ENCODE results near the gene MOV10L1.

The MOV10L1 gene

GRCh38 chr22:50208430-50208938 is 118.7 kb downstream of the MOV10L1 start:
- Histone ChIP-seq H3K27ac (no peak overlapping the region), H3K9me3 (ENCODE audit: severe bottlenecking) (no peaks in the 10 kb centered on the region), H3K27me3 (ENCODE audit: insufficient read depth, low read depth, severe bottlenecking) (no peaks in the 10 kb centered on the region), H3K4me3 (ENCODE audit: low read depth, low read length) (no peak overlapping the region), H3K36me3 (peaks cover 44% of the 10 kb centered on the region)
- TF ChIP-seq, protein P1, sequence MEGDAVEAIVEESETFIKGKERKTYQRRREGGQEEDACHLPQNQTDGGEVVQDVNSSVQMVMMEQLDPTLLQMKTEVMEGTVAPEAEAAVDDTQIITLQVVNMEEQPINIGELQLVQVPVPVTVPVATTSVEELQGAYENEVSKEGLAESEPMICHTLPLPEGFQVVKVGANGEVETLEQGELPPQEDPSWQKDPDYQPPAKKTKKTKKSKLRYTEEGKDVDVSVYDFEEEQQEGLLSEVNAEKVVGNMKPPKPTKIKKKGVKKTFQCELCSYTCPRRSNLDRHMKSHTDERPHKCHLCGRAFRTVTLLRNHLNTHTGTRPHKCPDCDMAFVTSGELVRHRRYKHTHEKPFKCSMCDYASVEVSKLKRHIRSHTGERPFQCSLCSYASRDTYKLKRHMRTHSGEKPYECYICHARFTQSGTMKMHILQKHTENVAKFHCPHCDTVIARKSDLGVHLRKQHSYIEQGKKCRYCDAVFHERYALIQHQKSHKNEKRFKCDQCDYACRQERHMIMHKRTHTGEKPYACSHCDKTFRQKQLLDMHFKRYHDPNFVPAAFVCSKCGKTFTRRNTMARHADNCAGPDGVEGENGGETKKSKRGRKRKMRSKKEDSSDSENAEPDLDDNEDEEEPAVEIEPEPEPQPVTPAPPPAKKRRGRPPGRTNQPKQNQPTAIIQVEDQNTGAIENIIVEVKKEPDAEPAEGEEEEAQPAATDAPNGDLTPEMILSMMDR (IDR thresholded peaks at IDR 0.05; ENCODE audit: low read depth, low read length), result no peak
- DNase-seq, result no peak

- DNase-seq, result no peak
- Histone ChIP-seq H3K4me3 (ENCODE audit: low read depth, low read length) (no peak overlapping the region), H3K27ac (no peak overlapping the region), H3K27me3 (ENCODE audit: insufficient read depth, low read depth, severe bottlenecking) (no peaks in the 10 kb centered on the region), H3K9me3 (ENCODE audit: severe bottlenecking) (no peaks in the 10 kb centered on the region), H3K36me3 (peaks cover 46% of the 10 kb centered on the region)
- TF ChIP-seq, protein P1 (IDR thresholded peaks at IDR 0.05; ENCODE audit: low read depth, low read length), result no peak
Measured at GRCh38 chr22:50208939-50209892, 119.4 kb downstream of the MOV10L1 start.

GRCh38 chr22:50209893-50210292 is 120.1 kb downstream of the MOV10L1 start:
- peak; percentile 53 for DNase-seq
- no peak overlapping the region for H3K27ac ChIP-seq
- H3K4me3 ChIP-seq (ENCODE audit: low read depth, low read length), result no peak overlapping the region
- H3K9me3 ChIP-seq (ENCODE audit: severe bottlenecking), result no peaks in the 10 kb centered on the region
- TF ChIP-seq, protein P1 (IDR thresholded peaks at IDR 0.05; ENCODE audit: low read depth, low read length), result peak; percentile 87
- H3K27me3 ChIP-seq (ENCODE audit: insufficient read depth, low read depth, severe bottlenecking), result no peaks in the 10 kb centered on the region
- H3K36me3 ChIP-seq, result peaks cover 53% of the 10 kb centered on the region

GRCh38 chr22:50210378-50211139 is 120.8 kb downstream of the MOV10L1 start:
- peaks cover 55% of the 10 kb centered on the region for H3K36me3 ChIP-seq
- no peaks in the 10 kb centered on the region for H3K27me3 ChIP-seq (ENCODE audit: insufficient read depth, low read depth, severe bottlenecking)
- H3K27ac ChIP-seq, result no peak overlapping the region
- TF ChIP-seq, protein P1 (IDR thresholded peaks at IDR 0.05; ENCODE audit: low read depth, low read length), result no peak
- H3K9me3 ChIP-seq (ENCODE audit: severe bottlenecking), result no peaks in the 10 kb centered on the region
- no peak overlapping the region for H3K4me3 ChIP-seq (ENCODE audit: low read depth, low read length)
- DNase-seq, result no peak

GRCh38 chr22:50211147-50211546 is 121.3 kb downstream of the MOV10L1 start:
- TF ChIP-seq, protein P1 (IDR thresholded peaks at IDR 0.05; ENCODE audit: low read depth, low read length), result no peak
- no peaks in the 10 kb centered on the region for H3K9me3 ChIP-seq (ENCODE audit: severe bottlenecking)
- H3K27me3 ChIP-seq (ENCODE audit: insufficient read depth, low read depth, severe bottlenecking), result no peaks in the 10 kb centered on the region
- peaks cover 57% of the 10 kb centered on the region for H3K36me3 ChIP-seq
- no peak for DNase-seq
- no peak overlapping the region for H3K27ac ChIP-seq
- no peak overlapping the region for H3K4me3 ChIP-seq (ENCODE audit: low read depth, low read length)
